Measurements from ENCODE around the gene GALNT10. TPM values are rescaled to one million over a fixed set of nuclear protein-coding genes. Genes with fewer than 3 reads are reported as not detected.

Gene GALNT10
- total and polyA plus RNA-seq, 10 donors, result 7.6 to 50.2 (median 43.5) TPM

DNA sequence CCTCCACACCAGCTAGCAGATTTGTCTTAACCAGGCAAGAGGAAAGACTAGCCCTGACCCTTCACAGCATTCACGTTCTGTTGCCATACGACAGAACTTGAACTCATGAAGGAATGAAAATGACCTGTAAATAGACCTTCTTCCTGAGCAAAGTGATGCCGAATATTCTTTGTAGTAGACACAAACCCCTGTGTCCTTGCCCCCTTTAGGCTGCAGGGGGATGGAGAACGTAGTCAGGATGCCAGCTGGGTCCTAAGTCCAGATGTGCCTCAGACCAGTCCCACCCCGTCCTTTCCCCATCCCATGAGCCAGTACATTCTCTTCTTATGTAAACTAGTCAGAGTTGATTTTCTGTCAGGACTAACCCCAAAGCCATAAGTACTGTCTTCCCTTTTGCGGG, 151.1 kb downstream of the GALNT10 start:
- WGBS, 5 donors, result 77 to 96% (median 87%) methylated on average over 6 of the region's 6 CpGs
- DNase-seq, result no peak
- peaks cover 0 to 14% (median 2%) of the 10 kb centered on the region in 6 donors for H3K4me1 ChIP-seq
- H3K4me3 ChIP-seq, result no peak overlapping the region
- intact Hi-C loops (cut with DNase I; ENCODE audit: low total_unique reads), result no loop called here
- H3K9me3 ChIP-seq, result no peaks in the 10 kb centered on the region
- peaks cover 0 to 26% (median 0%) of the 10 kb centered on the region in 6 donors for H3K36me3 ChIP-seq
- TF ChIP-seq POLR2A (IDR thresholded peaks at IDR 0.05) (no peak), POLR2AphosphoS5 (IDR thresholded peaks at IDR 0.05) (no peak)
- TF ChIP-seq, protein P1, sequence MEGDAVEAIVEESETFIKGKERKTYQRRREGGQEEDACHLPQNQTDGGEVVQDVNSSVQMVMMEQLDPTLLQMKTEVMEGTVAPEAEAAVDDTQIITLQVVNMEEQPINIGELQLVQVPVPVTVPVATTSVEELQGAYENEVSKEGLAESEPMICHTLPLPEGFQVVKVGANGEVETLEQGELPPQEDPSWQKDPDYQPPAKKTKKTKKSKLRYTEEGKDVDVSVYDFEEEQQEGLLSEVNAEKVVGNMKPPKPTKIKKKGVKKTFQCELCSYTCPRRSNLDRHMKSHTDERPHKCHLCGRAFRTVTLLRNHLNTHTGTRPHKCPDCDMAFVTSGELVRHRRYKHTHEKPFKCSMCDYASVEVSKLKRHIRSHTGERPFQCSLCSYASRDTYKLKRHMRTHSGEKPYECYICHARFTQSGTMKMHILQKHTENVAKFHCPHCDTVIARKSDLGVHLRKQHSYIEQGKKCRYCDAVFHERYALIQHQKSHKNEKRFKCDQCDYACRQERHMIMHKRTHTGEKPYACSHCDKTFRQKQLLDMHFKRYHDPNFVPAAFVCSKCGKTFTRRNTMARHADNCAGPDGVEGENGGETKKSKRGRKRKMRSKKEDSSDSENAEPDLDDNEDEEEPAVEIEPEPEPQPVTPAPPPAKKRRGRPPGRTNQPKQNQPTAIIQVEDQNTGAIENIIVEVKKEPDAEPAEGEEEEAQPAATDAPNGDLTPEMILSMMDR (IDR thresholded peaks at IDR 0.05 in 8 of 11, conservative IDR thresholded peaks at IDR 0.05 in 3 of 11), result no peak
- H3K27ac ChIP-seq, result no peak overlapping the region
- no peaks in the 10 kb centered on the region for H3K27me3 ChIP-seq (replicated peaks in 1 of 7)

DNA sequence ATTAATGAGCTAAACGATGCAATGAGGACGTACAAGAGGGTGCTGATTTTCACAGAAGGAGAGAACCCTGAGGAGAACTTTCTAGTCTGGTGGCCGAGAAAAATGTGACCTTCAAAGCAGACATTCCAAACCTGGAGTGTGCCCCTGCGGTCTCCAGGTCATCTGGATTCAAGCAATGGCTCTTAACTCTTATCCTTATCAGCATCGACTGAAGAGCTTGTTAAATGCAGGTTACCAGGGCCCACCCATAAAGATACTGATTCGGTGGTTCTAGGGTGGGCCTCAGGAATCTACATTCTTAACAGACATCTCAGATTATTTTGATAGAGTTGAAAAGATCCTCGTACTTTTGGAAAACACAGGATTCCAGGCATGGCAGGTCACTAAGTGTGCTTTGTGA, 151.7 kb downstream of the GALNT10 start:
- Histone ChIP-seq H3K4me1 (peaks cover 0 to 14% (median 2%) of the 10 kb centered on the region in 6 donors), H3K9me3 (no peaks in the 10 kb centered on the region), H3K27ac (no peak overlapping the region), H3K27me3 (replicated peaks in 1 of 7) (no peaks in the 10 kb centered on the region), H3K4me3 (no peak overlapping the region), H3K36me3 (peaks cover 0 to 20% (median 0%) of the 10 kb centered on the region in 6 donors)
- DNase-seq, result no peak
- no peak for TF ChIP-seq POLR2AphosphoS5 (IDR thresholded peaks at IDR 0.05)
- intact Hi-C loops (cut with DNase I; ENCODE audit: low total_unique reads), result no loop called here
- WGBS, 5 donors, result 88 to 91% (median 90%) methylated on average over 7 of the region's 7 CpGs

DNA sequence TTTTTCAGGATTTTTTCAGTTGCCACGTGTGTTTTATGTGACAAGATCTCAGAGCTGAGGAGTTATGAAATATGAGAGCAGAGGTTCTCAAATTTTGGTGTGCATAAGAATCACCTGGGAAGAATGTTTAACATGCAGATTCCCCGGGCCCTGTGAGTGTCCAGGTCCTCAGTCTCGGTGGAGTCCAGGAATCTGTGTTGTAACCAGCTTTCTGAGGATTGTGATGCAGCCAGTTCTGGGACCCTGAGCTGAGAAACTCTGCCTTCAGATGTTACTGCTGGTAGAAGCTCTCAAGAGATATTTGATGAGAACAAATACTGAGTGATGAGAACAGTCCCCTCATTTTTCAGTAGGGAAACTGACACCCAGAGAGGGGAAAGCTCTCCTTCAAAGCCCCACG, 152.4 kb downstream of the GALNT10 start:
- H3K36me3 ChIP-seq, result peaks cover 0 to 13% (median 0%) of the 10 kb centered on the region in 6 donors
- peaks cover 0 to 14% (median 2%) of the 10 kb centered on the region in 6 donors for H3K4me1 ChIP-seq
- intact Hi-C loops (cut with DNase I; ENCODE audit: low total_unique reads), result no loop called here
- no peak overlapping the region for H3K4me3 ChIP-seq
- DNase-seq, result no peak
- H3K27ac ChIP-seq, result no peak overlapping the region
- TF ChIP-seq POLR2AphosphoS5 (IDR thresholded peaks at IDR 0.05) (no peak), POLR2A (IDR thresholded peaks at IDR 0.05) (no peak)
- TF ChIP-seq, protein P1 (IDR thresholded peaks at IDR 0.05 in 8 of 11, conservative IDR thresholded peaks at IDR 0.05 in 3 of 11), result no peak
- no peaks in the 10 kb centered on the region for H3K9me3 ChIP-seq
- WGBS, 5 donors, result 92 to 98% (median 97%) methylated on average over 4 of the region's 4 CpGs
- H3K27me3 ChIP-seq (replicated peaks in 1 of 7), result no peaks in the 10 kb centered on the region

DNA sequence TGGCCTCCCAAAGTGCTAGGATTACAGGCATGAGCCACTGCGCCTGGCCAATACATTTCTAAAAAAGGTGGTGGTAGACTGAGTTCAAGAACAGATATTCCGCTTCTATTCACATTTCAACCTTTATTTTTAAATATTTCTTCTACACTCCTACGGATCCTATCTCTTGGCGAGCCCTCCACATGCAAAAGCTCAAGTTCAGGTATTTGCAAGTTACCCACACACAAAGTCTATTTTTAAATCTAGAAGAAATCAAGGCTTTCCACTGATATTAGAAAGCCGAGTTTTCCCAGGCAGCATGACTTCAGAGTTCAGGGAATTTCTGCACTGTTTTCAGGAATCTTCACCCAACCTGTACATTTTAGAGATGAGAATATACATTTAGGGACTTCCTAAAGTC, 153.9 kb downstream of the GALNT10 start:
- Histone ChIP-seq H3K27ac (no peak overlapping the region), H3K9me3 (no peaks in the 10 kb centered on the region), H3K27me3 (replicated peaks in 1 of 7) (no peaks in the 10 kb centered on the region), H3K4me3 (no peak overlapping the region), H3K4me1 (peaks cover 0 to 12% (median 2%) of the 10 kb centered on the region in 6 donors), H3K36me3 (no peaks in the 10 kb centered on the region)
- intact Hi-C loops (cut with DNase I; ENCODE audit: low total_unique reads), result no loop called here
- 93 to 98% (median 97%) methylated on average over 5 of the region's 5 CpGs for WGBS, 5 donors
- no peak for DNase-seq
- TF ChIP-seq, protein P1 (IDR thresholded peaks at IDR 0.05 in 8 of 11, conservative IDR thresholded peaks at IDR 0.05 in 3 of 11), result no peak
- no peak for TF ChIP-seq POLR2AphosphoS5 (IDR thresholded peaks at IDR 0.05)
- no peak for TF ChIP-seq POLR2A (IDR thresholded peaks at IDR 0.05)

Data from spleen (tissue), 11 donors.